Mesothelial cell of epicardium (in vitro differentiated cells): Measurements from ENCODE around the gene KCNK4. TPM values are rescaled to one million over a fixed set of nuclear protein-coding genes. Genes with fewer than 3 reads are reported as not detected.

ENCODE experiments used
- DNase-seq, 2 experiments: peaks; one replicate each; pipeline ENCODE4 v3.0.0; 2021; ENCODE audit warnings: low spot score in 2 of 2; ENCODE audit not compliant: unreplicated experiment in 2 of 2
- H3K27ac Mint-ChIP-seq: 2 replicates; pipeline ENCODE4 v1.8.0; 2021; ENCODE audit warnings: mixed read lengths
- H3K27me3 Mint-ChIP-seq: 2 replicates; pipeline ENCODE4 v1.8.0; 2021; ENCODE audit warnings: low read depth, mixed read lengths
- H3K36me3 Mint-ChIP-seq: 2 replicates; pipeline ENCODE4 v1.8.0; 2021; ENCODE audit warnings: mixed read lengths
- H3K4me1 Mint-ChIP-seq: 2 replicates; pipeline ENCODE4 v1.8.0; 2021; ENCODE audit warnings: mixed read lengths
- H3K4me3 Mint-ChIP-seq: 2 replicates; pipeline ENCODE4 v1.8.0; 2021; ENCODE audit warnings: mild to moderate bottlenecking, moderate library complexity, mixed read lengths
- H3K9me3 Mint-ChIP-seq: 2 replicates; pipeline ENCODE4 v1.8.0; 2021; ENCODE audit warnings: mixed read lengths
- total RNA-seq: library from RNA; stranded (reverse); gene quantifications from 3 replicates; pipeline ENCODE4 v1.2.1, GENCODE V29; 2021
- TF ChIP-seq, protein P1 (sequence below): fragments of 200-600 bp; sonication (generic); IDR thresholded peaks from one replicate; pipeline ENCODE4 v1.5.0; 2021; ENCODE audit warnings: antibody characterized with exemption; ENCODE audit not compliant: unreplicated experiment

KCNK4 gene
- total RNA-seq, 1 donor from 2014 or later = 0.58 TPM

DNA sequence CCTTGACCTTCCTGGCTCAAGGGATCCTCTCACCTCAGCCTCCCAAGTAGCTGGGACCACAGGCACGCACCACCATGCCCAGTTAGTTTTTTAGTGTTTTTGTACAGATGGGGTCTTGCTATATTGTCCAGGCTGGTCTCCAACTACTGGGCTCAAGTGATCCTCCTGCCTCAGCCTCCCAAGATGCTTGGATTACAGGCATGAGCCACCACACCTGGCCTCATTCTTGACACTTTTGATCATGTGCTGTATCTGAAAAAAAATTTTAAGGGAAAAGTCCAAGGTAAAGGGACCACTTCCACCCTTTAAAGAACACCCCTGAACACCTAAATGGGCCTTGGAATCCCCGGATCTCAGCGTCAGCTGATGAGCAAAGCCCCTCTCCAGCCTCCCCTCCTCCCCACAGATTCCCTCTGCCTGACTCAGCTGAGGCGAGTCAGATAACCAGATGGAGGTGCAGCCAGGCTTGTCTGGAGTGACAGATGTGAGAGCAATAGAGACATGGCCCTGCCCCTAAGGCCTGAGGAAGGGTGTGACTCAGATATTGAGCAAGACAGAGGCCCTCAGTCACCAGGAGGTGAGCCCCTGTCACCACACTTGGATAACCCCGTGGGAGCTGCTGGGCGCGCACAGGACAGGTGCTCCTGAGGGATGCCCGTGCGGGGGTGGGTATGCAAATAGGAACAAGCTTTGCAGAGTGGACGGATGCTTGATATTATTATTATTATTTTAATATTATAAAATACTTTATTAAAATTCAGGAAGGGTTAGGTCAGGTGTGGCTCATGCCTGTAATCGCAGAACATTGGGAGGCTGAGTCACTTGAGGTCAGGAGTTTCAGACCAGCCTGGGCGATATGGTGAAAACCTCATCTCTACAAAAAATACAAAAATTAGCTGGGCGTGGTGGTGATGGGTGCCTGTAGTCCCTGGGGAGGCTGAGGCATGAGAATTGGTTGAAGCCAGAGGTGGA is 43.9 kb downstream of the KCNK4 start:
- H3K4me1 Mint-ChIP-seq = peaks cover 11% of the 10 kb centered on the region
- no peak for DNase-seq
- H3K27me3 Mint-ChIP-seq = no peaks in the 10 kb centered on the region
- H3K36me3 Mint-ChIP-seq = no peaks in the 10 kb centered on the region
- TF ChIP-seq, protein P1, sequence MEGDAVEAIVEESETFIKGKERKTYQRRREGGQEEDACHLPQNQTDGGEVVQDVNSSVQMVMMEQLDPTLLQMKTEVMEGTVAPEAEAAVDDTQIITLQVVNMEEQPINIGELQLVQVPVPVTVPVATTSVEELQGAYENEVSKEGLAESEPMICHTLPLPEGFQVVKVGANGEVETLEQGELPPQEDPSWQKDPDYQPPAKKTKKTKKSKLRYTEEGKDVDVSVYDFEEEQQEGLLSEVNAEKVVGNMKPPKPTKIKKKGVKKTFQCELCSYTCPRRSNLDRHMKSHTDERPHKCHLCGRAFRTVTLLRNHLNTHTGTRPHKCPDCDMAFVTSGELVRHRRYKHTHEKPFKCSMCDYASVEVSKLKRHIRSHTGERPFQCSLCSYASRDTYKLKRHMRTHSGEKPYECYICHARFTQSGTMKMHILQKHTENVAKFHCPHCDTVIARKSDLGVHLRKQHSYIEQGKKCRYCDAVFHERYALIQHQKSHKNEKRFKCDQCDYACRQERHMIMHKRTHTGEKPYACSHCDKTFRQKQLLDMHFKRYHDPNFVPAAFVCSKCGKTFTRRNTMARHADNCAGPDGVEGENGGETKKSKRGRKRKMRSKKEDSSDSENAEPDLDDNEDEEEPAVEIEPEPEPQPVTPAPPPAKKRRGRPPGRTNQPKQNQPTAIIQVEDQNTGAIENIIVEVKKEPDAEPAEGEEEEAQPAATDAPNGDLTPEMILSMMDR = no peak
- H3K9me3 Mint-ChIP-seq = no peaks in the 10 kb centered on the region
- H3K27ac Mint-ChIP-seq = peak overlapping the region; percentile 87
- H3K4me3 Mint-ChIP-seq = no peak overlapping the region

DNA sequence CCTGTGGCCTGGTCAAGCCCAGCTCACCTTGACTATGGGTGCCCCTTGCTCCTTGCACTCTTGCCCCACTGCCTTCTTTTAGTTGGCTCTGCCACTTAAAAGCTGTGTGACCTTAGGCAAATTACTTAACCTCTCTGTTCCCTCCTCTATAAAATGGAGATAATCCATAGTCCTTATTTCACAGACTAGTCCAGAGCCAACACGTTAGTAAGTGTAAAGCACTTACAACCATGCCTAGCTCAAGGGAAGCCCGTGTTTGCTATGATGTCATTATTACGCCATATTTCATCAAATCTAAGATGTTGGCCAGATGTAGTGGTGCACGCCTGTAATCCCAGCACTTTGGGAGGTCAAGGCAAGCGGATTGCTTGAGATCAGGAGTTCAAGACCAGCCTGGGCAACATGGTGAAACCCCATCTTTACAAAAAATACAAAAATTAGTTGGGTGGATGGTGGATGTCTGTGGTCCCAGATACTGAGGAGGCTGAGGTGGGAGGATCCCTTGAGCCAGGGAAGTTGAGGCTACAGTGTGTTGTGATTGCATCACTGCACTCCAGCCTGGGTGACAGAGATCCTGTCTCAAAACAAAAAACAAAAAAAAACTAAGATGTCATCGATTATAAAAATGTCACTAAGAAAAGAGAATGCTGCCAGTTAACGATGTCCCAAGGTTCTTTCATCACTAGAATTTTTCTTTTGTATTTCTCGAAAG is 46.6 kb downstream of the KCNK4 start:
- H3K4me1 Mint-ChIP-seq = peaks cover 18% of the 10 kb centered on the region
- DNase-seq = no peak
- no peak overlapping the region for H3K4me3 Mint-ChIP-seq
- H3K36me3 Mint-ChIP-seq = no peaks in the 10 kb centered on the region
- peaks cover 3% of the 10 kb centered on the region for H3K27me3 Mint-ChIP-seq
- TF ChIP-seq, protein P1 = no peak
- H3K27ac Mint-ChIP-seq = peak overlapping the region; percentile 68
- H3K9me3 Mint-ChIP-seq = no peaks in the 10 kb centered on the region

DNA sequence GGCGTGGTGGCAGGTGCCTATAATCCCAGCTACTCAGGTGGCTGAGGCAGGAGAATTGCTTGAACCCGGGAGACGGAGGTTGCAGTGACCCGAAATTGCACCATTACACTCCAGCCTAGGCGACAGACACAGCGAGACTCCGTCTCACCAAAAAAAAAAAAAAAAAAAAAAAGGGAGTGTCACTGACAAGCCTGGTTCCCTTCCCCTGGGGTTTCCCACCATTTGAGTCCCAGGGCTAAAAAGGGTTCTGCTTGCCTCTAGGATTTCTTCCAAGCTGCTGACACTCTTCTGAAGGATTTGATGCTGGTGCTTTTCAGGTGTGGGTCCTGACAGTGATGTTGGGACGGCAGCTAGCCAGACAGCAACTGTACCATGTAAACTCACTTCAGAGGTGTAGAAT is 47.6 kb downstream of the KCNK4 start:
- Mint-ChIP-seq H3K36me3 (no peaks in the 10 kb centered on the region), H3K27ac (no peak overlapping the region), H3K4me3 (no peak overlapping the region), H3K4me1 (peaks cover 18% of the 10 kb centered on the region), H3K9me3 (no peaks in the 10 kb centered on the region), H3K27me3 (peaks cover 3% of the 10 kb centered on the region)
- TF ChIP-seq, protein P1 = no peak
- no peak for DNase-seq

DNA sequence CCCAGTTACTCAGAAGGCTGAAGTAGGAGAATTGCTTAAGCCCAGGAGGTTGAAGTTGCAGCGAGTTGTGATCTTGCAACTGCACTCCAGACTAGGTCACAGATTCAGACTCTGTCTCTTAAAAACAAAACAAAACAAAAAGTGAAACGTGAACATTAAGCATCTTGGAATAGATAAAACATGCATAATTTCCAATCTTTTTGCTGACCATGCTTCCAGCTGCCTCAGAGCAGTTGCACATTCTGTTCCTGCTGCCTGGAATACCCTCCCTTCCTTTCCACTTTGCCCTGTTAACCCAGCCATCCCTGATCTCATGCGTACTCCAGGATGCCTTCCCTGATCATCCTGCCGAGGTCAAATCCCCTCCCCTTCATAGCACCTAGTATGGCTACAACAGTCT is 48.2 kb downstream of the KCNK4 start:
- Mint-ChIP-seq H3K27ac (no peak overlapping the region), H3K4me1 (peaks cover 18% of the 10 kb centered on the region), H3K27me3 (peaks cover 3% of the 10 kb centered on the region), H3K36me3 (no peaks in the 10 kb centered on the region), H3K4me3 (no peak overlapping the region), H3K9me3 (no peaks in the 10 kb centered on the region)
- no peak for DNase-seq
- TF ChIP-seq, protein P1 = no peak

DNA sequence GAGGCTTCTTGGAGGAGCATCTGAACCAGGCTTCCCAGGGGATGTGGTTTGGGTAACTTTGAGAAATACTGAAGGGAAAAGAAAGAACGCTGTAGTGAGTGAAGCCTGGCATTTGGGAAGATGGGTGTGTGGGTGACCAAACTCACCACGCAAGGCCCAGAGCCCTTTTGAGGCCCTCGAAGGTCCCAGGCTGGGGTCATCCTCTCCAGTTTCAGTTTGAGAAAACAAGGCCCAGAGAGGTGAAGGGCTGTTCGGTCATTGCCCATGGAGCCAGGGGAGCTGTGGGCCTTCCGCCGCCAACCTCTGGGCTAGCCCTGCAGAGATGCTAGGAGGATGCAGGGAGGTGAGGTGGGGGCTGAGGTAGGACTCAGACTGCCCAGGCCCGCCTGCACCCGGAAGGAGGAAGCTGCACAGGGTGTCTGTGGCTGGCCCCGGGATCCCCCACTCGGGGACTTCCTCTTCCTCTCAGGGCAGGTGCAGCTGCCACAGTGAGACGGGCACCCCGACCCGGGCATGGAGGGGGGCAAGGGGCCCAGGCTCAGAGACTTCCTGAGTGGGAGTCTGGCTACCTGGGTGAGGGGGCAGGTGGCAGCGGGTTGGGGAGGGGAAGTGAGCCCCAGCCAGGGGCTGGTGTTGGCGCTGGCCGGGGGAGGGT is 48.8 kb downstream of the KCNK4 start, which contains the start of gene CCDC88B:
TSS of gene CCDC88B (plus strand) at position 451 of the 655 bp plus-strand sequence. CDS start at position 514, 63 bp downstream.
- no peak within 1 kb of the TSS for H3K27ac Mint-ChIP-seq
- no peaks in the 10 kb centered on the region for H3K36me3 Mint-ChIP-seq
- no peaks in the 10 kb centered on the region for H3K9me3 Mint-ChIP-seq
- TF ChIP-seq, protein P1 = no peak
- no peak for DNase-seq
- H3K4me3 Mint-ChIP-seq = peak within 1 kb of the TSS; percentile 63
- peaks cover 3% of the 10 kb centered on the region for H3K27me3 Mint-ChIP-seq
- H3K4me1 Mint-ChIP-seq = peaks cover 17% of the 10 kb centered on the region
